Activated naive CD8-positive, alpha-beta T cell treated with anti-CD3 and anti-CD28 coated beads, Interleukin-2, amount 50 U/mL, for 16 hours (primary cell): Measurements from ENCODE around the gene KRTAP4-8.
"Not testable (repeated sequence)": the region's sequence is repeated elsewhere in the genome, so short reads cannot be mapped to it uniquely, and the experiment has no call there.

Experiments used
- DNase-seq: peaks from one replicate; pipeline ENCODE4 v3.0.0-alpha.2; 2020; ENCODE audit warnings: low read depth, low spot score

Gene KRTAP4-8

GRCh38 chr17:41108728-41109386, 10.9 kb upstream of the KRTAP4-8 start:
- DNase-seq, result not testable (repeated sequence)

DNA sequence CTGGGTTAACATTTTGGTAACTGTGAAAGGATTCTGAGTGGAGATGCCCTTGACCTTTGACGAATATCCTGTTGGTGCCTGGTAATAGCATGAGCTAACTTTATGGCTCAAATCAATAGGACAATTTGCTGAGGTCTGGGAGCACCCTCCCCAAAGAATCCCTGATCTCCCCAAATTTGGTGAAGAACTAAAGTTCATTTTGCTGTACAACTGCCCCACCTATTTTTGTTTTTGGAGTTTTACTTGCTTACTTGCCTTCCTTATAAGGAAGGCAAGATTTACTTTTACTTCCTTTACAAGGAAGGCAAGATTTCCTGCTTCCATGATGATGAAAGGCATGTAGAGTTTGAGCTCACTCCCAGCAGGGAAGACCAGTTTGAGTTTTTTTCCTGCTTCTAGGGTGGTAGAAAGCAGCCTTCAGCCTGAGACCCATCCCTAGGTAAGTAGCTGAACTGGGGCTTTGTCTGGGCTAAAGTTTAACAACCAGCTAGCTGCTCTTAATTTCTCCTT, 10.1 kb upstream of the KRTAP4-8 start:
- DNase-seq, result no peak

DNA sequence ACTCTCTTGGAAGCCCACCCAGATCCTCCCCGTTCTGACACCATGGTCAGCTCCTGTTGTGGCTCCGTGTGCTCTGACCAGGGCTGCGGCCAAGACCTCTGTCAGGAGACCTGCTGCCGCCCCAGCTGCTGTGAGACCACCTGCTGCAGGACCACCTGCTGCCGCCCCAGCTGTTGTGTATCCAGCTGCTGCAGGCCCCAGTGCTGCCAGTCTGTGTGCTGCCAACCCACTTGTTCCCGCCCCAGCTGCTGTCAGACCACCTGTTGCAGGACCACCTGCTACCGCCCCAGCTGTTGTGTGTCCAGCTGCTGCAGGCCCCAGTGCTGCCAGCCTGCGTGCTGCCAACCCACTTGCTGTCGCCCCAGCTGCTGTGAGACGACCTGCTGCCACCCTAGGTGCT, 7.4 kb upstream of the KRTAP4-8 start, which contains the start of gene KRTAP4-9:
Gene KRTAP4-9, plus strand, starts transcription at position 43 of the 400 bp plus-strand sequence. Its CDS starts 0 bp downstream, at position 43.
- DNase-seq, result not testable (repeated sequence)

DNA sequence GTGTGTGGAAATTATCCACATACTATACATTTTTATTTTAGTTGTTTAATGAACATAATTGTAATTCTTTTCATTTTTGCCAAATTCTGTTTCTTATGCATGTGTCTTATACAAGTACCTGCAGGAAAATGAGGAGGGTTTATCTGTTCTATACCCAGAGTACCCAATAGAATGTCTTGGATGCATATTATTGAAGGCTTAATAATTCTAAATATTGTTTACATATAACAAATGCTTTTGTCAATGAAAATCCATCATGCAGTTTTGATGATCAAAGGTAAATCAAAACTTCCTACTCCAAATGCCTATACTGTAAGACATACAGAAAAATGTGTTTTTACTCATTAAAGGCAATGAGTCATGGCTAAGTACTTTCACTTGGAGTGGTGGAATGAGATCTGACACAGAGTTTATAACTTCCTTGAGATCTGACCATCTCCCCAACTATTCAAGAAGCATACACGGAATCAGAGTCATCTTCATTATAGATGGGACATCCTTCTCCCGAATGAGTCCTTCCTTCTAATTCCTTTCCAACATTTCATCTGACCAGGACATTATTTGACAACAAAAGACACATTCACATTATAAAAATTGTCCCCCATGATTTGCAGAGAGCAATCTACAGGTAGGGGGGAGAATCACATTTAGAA, 6.6 kb upstream of the KRTAP4-8 start:
- DNase-seq, result not testable (repeated sequence)

DNA sequence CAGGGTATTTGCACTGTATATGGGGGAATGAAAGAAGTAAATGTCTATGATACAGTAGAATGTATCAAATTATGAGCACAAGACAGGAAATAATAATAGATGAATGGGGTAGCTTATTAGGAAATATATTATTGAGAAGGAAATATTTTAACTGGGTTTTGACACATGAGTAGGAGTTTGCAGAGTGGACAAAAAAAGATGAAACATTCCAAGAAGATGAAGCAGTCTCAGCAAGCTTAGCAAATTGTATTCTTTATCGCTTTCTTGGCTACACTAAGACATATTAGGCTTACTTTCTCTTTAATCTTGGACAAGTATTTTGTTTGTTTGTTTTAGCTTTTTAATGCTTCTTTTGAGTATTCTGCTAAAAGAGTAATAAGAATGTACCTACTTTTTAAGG, 6.0 kb upstream of the KRTAP4-8 start:
- no peak for DNase-seq

DNA sequence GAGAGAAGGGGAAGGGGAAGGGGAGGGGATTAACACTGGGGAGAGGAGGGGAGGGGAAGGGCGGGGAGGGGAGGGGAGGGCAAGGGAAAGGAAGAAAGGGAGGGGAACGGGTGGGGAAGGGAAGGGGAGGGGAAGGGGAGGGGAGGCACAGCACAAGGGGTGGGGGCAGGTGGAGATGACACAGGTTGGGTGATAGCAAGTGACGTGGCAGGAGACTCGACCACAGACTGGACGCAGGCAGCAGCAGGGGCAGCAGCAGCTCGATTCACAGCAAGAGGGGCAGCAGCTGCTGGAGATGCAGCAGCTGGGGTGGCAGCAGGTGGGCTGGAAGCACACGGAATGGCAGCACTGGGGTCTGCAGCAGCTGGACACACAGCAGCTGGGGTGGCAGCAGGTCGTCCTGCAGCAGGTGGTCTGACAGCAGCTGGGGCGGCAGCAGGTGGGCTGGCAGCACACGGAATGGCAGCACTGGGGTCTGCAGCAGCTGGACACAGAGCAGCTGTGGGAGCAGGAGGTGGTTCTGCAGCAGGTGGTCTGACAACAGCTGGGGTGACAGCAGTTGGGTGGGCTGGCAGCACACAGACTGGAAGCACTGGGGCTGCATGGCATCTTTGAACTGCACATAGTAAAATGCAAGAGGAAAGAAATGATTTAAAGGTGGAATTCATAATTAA, 3.8 kb upstream of the KRTAP4-8 start, which contains the start of gene KRTAP4-16:
Gene KRTAP4-16, minus strand, starts transcription at position 624 of the 674 bp plus-strand sequence. Its CDS starts 0 bp downstream, at position 624.
- no peak for DNase-seq

DNA sequence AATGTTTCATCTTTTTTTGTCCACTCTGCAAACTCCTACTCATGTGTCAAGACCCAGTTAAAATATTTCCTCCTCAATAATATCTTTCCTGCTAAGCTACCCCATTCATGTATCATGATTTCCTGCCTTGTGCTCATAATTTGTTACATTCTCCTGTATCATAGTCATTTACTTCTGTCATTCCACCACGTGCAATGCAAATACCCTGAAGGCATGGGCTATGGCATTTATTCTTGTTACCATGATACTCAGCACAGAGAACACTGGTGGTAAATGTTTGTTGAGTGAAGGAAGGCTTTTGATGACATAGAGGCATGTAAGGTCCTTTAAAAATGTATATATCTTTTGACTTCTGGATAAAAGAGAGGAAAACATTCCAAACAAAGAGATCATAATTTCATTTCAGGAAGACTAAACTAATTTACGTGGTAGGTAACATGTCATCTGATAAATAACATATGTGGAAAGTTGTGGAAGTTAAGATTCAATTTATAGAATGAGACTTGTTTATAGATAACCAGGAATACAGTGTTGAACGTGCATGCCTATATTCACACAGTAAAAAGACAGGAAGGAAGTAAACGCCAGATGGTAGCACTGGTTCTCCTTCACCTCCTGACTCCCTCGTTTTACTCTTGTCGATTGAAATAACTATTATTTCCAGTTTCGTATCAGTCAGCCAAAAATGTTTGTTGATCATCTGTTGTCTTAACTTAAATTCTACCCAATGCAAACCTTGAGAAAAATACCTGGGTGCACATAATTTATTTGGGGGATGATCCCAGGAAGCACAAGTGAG, 1.9 kb upstream of the KRTAP4-8 start:
- not testable (repeated sequence) for DNase-seq

DNA sequence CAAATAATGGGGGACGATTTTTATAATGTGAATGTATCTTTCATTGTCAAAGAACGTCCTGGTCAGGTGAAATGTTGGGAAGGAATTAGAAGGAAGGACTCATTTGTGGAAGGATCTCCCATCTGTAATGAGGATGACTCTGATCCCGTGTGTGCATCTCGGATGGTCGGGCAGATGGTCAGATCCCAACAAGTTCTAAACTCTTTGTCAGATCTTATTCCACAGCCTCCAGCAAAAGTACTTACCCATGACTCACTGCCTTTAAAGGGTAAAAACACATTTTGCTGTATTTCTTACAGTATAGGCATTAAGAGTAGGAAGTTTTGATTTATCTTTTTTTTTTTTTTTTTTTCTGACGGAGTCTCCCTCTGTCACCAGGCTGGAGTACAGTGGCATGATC, 539 bp upstream of the KRTAP4-8 start:
- DNase-seq, result no peak

- no peak for DNase-seq
These were observed 1.9 kb downstream of the KRTAP4-8 start for GRCh38 chr17:41096055-41096454.

DNA sequence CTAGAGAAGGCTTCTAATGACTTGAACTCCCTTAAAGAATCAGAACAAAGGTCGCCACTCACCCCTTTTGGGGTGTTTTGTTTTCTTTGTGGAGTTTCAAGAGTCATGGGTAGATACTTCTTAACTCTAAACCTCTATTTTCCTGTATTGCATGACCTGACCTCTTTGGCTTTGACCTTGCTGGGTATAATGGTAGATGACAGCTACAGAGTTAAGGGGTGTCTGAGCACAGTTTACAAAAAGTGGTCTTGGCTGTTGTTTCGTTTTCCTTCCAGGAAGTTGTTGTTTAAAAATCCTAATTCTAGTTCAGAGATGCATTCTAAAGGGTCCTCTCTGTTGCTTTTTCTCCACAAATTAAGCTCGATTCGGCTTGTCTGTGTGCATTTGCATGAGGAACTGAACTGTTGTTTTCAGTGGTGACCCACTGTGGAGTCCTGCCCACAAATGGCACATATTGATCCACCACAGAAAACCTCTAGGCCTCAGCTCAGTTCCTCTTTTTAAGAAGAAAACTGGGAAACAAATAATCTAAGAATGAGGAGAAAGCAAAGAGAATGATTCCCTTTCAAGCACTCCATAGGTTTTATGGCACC, 9.1 kb downstream of the KRTAP4-8 start:
- DNase-seq, result not testable (repeated sequence)

DNA sequence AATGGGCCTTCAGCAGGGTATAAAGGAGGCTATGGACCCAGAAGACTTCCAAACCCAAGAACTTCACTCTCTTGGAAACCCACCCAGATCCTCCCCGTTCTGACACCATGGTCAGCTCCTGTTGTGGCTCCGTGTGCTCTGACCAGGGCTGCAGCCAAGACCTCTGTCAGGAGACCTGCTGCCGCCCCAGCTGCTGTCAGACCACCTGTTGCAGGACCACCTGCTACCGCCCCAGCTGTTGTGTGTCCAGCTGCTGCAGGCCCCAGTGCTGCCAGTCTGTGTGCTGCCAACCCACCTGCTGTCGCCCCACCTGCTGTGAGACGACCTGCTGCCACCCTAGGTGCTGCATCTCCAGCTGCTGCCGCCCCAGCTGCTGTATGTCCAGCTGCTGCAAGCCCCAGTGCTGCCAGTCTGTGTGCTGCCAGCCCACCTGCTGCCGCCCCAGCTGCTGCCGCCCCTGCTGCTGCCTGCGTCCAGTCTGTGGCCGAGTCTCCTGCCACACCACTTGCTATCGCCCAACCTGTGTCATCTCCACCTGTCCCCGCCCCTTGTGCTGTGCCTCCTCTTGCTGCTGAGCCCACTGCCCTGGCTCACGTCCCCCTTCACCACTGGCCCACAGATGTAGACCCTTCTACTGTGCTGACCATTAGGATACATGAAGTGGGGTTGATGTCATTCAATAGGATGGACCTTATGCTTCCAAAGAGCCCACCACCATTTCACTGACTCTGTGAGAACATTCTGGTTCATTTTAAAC, 13.7 kb downstream of the KRTAP4-8 start, which contains the start of gene KRTAP4-7:
Gene KRTAP4-7, plus strand, starts transcription at position 51 of the 757 bp plus-strand sequence. Its CDS starts 57 bp downstream, at position 108.
- DNase-seq, result not testable (repeated sequence)

GRCh38 chr17:41083427-41083826, 14.5 kb downstream of the KRTAP4-8 start:
- DNase-seq, result not testable (repeated sequence)

DNA sequence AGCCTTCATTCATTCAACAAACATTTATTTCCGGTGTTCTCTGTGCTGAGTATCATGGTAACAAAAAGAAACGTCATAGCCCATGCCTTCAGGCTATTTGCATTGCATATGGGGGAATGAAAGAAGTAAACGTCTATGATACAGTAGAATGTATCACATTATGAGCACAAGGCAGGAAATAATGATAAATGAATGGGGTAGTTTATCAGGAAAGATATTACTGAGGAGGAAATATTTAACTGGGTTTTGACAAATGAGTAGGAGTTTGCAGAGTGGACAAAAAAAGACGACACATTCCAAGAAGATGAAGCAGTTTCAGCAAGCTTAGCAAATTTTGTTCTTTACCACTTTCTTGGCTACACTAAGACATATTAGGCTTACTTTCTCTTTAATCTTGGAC, 15.3 kb downstream of the KRTAP4-8 start:
- no peak for DNase-seq

DNA sequence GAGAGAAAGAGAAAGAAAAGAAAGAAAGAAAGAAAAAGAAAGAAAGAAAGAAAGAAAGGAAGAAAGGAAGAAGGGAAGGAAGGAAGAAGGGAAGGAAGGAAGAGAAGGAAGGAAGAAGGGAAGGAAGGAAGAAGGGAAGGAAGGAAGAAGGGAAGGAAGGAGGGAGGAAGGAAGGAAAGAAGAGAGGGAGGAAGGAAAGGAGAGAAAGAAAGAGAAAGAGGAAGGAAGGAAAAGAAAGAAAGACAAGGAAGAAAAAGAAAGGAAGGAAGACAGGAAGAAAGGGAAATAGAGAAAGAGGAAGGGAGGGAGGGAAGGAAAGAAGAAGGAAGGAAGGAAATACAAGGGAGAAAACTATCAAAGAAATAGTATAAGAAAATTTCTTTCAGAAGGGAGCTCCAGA, 21.2 kb downstream of the KRTAP4-8 start:
- no peak for DNase-seq

GRCh38 chr17:41073676-41074075, 24.3 kb downstream of the KRTAP4-8 start:
- DNase-seq, result no peak

DNA sequence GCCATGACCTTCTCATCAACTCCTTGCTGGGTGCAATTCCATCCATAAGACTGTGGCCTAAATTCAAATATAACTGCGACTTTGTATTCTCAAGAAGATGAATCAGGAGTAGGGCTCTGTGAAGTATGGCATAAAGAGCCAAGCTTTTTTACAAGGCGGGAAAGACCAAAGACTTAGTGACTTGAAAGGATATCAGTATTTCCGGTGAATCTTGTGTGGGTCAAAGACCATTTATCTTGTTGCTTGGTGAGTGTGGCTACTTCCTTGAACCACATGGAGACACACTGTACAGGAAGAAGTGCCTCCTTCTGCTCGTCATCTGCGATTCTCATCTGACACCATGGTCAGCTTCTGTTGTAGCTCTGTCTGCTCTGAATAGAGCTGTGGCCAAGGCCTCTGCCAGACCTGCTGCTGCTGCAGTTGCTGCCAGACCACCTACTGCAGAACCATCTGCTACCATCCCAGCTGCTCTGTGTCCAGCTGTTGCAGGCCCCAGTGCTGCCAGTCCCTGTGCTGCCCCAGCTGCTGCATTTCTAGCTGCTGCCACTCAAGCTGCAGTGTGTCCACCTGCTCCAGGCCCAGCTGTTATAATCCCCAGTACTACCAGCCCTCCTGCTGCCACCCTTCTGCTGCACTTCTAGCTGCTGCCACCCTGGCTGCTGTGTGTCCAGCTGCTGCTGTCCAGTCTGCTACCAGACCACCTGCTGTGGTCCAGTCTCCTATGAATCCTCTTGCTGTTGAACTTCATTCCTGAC, 26.2 kb downstream of the KRTAP4-8 start:
- no peak for DNase-seq

GRCh38 chr17:41069031-41069430, 28.9 kb downstream of the KRTAP4-8 start:
- no peak for DNase-seq

GRCh38 chr17:41067281-41067680, 30.7 kb downstream of the KRTAP4-8 start:
- no peak for DNase-seq

DNA sequence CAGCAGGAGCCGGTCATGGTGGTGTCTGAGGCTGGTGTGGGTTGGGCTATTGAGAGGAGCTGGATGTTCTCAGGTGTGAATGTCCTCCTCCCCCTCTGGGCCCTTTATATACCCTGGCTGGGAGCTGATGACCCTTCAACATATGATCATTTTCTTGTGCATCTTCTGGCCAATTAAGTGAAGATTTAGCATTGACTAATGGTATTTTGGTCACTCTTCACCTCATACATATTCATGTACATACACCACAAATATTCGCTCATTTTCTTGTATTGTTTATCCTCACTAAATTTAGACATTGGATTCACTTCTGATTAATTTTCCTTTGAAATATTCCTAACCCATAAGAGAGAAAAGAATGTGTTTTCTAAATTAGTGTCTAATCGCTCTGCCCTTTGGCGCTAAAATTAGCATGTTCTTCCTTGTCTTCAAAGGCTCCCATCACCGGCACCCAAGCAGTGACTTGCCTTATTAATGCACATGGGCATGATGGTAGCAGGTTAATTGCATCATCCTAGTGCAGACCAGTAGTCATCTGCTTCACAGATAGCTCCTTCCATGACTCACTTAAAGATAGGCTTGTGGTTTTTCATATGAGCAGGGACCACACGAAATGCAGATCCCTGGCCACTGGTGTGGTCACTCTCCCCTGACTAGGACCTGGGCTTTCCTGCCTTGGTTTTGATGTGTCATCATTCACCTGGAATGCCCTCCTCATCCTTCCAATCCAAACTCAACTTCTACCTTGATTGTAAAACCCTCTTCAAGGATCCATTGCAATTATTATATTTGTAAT, 31.9 kb downstream of the KRTAP4-8 start, which contains the start of gene KRTAP2-4:
Gene KRTAP2-4, minus strand, starts transcription at position 51 of the 796 bp plus-strand sequence. Its CDS starts 34 bp downstream, at position 17.
- DNase-seq, result no peak
